ENCODE results near the gene DGKI.

Gene DGKI

DNA sequence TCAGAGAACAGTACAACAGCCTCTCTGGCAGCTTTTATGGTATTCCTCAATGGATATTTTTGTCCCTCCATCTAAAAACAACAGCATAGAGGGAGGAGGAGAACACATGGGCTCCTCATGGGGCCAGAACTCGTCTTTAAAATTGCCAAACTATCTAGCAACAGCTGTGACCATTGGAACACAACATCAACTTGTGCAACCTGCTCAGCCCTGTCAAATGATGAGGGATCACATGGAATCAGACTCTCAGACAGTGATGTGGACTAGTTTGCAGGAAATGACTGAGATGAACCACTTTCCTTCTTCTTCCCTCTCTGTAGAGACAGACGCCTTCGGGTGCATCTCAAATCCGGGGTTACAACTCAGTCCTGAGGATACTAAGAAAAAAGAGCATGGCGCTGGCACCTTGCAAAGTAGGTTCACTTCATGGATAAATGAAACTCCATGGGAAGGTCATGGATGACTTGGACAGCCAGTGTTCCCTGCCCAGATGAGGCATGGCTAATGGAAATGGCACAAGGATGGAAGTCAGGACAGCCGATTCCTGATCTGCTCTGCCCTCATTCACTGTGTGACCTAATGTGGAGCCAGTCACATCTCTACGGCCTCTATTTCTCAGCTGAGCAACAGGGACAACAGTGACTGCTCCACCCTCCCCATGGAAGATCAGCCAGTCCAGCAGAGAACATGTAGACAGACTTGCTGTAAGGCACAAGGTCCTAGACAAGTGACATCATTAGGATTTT lies 24.6 kb upstream of the DGKI start:
- DNase-seq, result no peak

DNA sequence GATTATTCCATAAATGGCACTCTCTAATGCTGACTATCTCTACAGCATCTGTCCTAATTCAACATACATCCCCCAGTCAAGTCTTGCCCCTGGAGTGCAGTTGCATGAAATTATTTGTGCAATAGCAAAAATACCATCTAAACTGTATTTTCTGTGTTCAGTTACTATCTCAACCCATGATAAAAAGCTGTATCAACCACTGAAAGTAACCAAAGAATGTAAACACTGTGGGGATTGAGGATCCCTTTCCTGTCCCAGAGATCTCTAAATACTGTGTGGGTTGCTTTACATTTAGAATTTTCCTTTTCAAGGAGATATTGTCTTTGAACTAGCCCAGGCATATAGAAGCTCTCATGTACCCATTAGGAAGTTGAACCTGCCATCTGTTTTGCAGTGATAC lies 23.9 kb upstream of the DGKI start:
- DNase-seq, result no peak

- no peak for DNase-seq
These were observed 23.3 kb upstream of the DGKI start for GRCh38 chr7:137870078-137870477.

DNA sequence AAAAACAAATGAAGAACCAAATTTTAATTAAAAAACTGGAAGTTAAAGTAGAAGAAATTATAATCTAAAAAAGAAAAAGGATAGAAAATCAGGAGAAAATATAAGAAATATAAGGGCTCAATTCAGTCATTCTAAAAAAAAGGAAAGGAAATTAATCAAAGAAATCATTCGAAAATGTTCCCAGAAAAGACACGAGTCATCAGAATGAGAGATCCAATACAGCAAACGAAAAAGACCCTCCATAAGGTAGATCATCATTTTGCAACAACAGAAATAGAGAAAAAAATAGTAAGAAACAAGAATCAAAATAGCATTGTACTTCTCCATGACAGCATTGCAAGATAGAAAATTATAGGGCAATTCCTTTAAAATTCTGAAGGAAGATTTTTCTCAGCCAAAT lies 22.5 kb upstream of the DGKI start:
- DNase-seq, result no peak

GRCh38 chr7:137867289-137867688 lies 20.5 kb upstream of the DGKI start:
- no peak for DNase-seq

GRCh38 chr7:137865764-137866163 lies 19.0 kb upstream of the DGKI start:
- no peak for DNase-seq

GRCh38 chr7:137862964-137863363 lies 16.2 kb upstream of the DGKI start:
- DNase-seq, result no peak

GRCh38 chr7:137862358-137862757 lies 15.6 kb upstream of the DGKI start:
- no peak for DNase-seq

- DNase-seq, result no peak
These were observed 13.8 kb upstream of the DGKI start for GRCh38 chr7:137860542-137860941.

- no peak for DNase-seq
These were observed 6.3 kb upstream of the DGKI start for GRCh38 chr7:137853053-137853452.

- no peak for DNase-seq
These were observed 5.3 kb upstream of the DGKI start for GRCh38 chr7:137852108-137852507.

DNA sequence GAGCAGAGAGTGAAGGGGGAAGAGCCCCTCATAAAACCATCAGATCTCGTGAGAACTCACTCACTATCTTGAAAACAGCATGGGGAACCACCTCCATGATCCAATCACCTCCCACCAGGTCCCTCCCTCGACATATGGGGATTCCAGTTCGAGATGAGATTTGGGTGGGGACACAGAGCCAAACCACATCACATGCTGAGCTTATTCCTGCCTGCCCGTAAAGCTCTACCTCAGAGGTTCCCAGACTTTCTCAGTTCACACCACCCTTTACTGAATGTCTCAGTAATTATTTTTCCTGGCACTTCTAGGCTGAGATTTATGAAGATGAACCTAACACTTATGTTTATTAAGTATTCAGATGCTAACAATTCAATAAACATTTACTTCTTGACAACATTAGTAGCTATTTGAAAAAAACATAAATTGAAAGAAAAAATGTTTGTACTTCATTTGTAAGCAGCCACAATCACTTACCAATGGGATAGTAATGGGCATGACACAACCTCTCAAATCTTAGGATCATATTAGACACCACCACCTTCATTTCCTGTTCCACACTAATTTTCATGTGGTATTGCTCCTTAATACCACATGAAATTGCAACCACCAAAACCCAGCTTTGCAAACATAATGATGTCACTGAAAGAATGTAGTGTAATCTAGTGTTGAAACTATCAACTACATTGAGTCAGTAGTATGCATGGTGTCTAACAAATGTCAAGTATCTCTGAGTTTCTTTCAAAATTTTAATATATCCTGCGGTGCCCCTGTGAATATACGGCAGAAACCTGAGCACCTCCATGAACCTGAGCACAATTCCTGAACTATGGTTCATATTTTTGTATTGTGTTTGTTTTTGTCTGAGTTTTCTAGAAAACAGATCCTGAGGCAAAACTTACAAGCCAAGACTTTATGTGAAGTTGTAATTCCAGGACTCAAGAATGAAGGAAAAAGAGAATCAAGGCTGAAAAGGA lies 4.5 kb upstream of the DGKI start:
- DNase-seq, result no peak

- no peak for DNase-seq
These were observed 3.8 kb upstream of the DGKI start for GRCh38 chr7:137850571-137850970.

DNA sequence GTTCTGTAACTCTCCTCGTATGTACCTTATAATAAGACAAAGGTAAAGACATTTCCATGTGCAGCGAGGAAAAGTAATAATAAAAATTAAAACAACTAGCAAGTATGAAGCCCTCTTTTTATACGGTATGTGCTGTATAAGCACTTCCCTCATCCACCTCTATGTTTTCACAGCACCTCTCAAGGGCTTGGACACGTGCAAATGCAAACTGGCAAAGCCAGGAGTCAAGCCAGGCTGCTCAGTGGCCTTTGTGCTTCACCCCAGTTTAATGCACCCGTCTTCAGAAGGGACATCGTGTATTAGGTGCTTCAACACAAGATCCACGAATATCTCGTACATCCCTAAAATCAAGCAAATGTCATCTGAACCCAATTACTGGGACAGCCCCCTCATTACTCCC lies 1.3 kb upstream of the DGKI start:
- no peak for DNase-seq

DNA sequence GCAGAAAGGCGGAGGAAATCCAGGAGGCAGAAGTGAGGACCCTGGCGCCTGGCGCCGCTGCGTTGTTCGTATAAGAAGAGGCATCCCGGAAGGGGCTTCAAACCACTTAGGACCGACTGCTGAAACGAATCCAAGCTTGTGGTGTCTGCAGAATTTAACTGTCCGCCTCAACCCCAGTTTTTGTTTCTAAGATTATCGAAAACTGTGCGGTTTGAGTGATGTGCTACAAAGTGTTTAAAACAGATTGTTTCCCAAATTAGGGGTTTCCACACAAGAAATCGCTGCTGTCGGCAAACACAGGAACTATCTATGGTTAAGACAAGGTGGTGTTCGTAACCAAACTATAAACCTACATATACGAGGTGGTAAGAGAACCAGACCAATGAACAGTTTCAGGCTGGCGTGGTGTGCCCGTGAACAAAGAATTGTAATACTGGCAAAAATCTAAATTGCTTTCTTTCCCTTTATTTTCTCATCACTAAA lies 835 bp upstream of the DGKI start:
- no peak for DNase-seq

GRCh38 chr7:137846549-137846826 lies 286 bp downstream of the DGKI start:
- no peak for DNase-seq

- no peak for DNase-seq
These were observed 1.9 kb downstream of the DGKI start for GRCh38 chr7:137844677-137845425.

- DNase-seq, result no peak
These were observed 6.6 kb downstream of the DGKI start for GRCh38 chr7:137839903-137840779.

- no peak for DNase-seq
These were observed 8.0 kb downstream of the DGKI start for GRCh38 chr7:137838706-137839315.

- DNase-seq, result no peak
These were observed 10.2 kb downstream of the DGKI start for GRCh38 chr7:137836541-137836940.

DNA sequence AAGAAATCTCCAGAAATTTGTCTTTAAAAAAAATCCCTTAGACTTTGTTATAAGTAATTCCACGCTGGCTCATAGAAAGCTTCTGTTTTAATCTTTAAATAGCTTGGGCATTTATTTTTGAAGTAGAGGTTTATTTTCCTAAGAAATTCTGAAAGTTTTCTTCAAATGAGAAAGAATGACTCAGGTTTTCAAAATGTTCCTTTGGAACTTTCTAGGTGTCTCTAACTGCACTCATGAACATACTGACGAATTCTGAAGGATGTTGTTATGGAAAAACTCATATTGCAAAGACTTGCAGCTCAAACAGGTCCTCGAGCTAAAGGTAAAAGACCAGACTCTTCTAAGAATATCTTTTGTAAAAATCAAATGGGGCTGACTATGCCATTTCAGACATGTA lies 10.7 kb downstream of the DGKI start:
- no peak for DNase-seq
